ENCODE measurements around the gene TRIM36.

- TF ChIP-seq CTCF (conservative IDR thresholded peaks at IDR 0.05; ENCODE audit: low read length) (no peak), EZH2phosphoT487 (IDR thresholded peaks at IDR 0.05; ENCODE audit: borderline replicate concordance) (no peak)
Observed at GRCh38 chr5:115165790-115166189, 3.9 kb downstream of the TRIM36 start.

Data from Loucy (cell line).